Colon (tissue), 2 donors: Measurements from ENCODE around the gene BCL2L11.
"Not testable (repeated sequence)": the region's sequence is repeated elsewhere in the genome, so short reads cannot be mapped to it uniquely, and the experiment has no call there.

ENCODE experiments used
- FAIRE-seq: peaks from 2 replicates; lab custom pipeline; 2012; peaks lifted over from hg19 to GRCh38; lab: Jason Lieb, UNC
- donor health status: control.
- donor health status: control.

The BCL2L11 gene

GRCh38 chr2:111120253-111121027 lies at the start of gene BCL2L11:
BCL2L11 (plus strand) TSS chr2:111120914; CDS start chr2:111123746, 2,832 bp downstream.
- FAIRE-seq, result no peak

- FAIRE-seq, result no peak
Measured at GRCh38 chr2:111071600-111072171, 49.0 kb upstream of the BCL2L11 start.

- FAIRE-seq, result no peak
Measured at GRCh38 chr2:111072220-111072871, 48.4 kb upstream of the BCL2L11 start.

GRCh38 chr2:111082659-111083058 lies 38.1 kb upstream of the BCL2L11 start:
- FAIRE-seq, result not testable (repeated sequence)

- FAIRE-seq, result no peak
Measured at GRCh38 chr2:111091811-111092211, 28.9 kb upstream of the BCL2L11 start.

- FAIRE-seq, result no peak
Measured at GRCh38 chr2:111094691-111095090, 26.0 kb upstream of the BCL2L11 start.

GRCh38 chr2:111095434-111095833 lies 25.3 kb upstream of the BCL2L11 start:
- no peak for FAIRE-seq

GRCh38 chr2:111099402-111099801 lies 21.3 kb upstream of the BCL2L11 start:
- no peak for FAIRE-seq

GRCh38 chr2:111100087-111100764 lies 20.5 kb upstream of the BCL2L11 start:
- FAIRE-seq, result no peak

GRCh38 chr2:111100765-111101162 lies 19.9 kb upstream of the BCL2L11 start:
- FAIRE-seq, result no peak

GRCh38 chr2:111101592-111101991 lies 19.1 kb upstream of the BCL2L11 start:
- FAIRE-seq, result no peak

- no peak for FAIRE-seq
Measured at GRCh38 chr2:111102216-111102615, 18.5 kb upstream of the BCL2L11 start.

GRCh38 chr2:111105926-111106325 lies 14.8 kb upstream of the BCL2L11 start:
- FAIRE-seq, result no peak

- FAIRE-seq, result no peak
Measured at GRCh38 chr2:111106706-111107105, 14.0 kb upstream of the BCL2L11 start.

- FAIRE-seq, result no peak
Measured at GRCh38 chr2:111108745-111109271, 11.9 kb upstream of the BCL2L11 start.

GRCh38 chr2:111111101-111111755 lies 9.5 kb upstream of the BCL2L11 start:
- no peak for FAIRE-seq

GRCh38 chr2:111113838-111114237 lies 6.9 kb upstream of the BCL2L11 start:
- FAIRE-seq, result no peak

GRCh38 chr2:111116011-111116746 lies 4.5 kb upstream of the BCL2L11 start:
- FAIRE-seq, result no peak

GRCh38 chr2:111116843-111117597 lies 3.7 kb upstream of the BCL2L11 start:
- FAIRE-seq, result no peak
